ENCODE measurements around the gene ZNF275. TPM values are rescaled to one million over a fixed set of nuclear protein-coding genes. Genes with fewer than 3 reads are reported as not detected.

The ZNF275 gene
- total RNA-seq, result 9.5 TPM

GRCh38 chrX:153333821-153334653, at the start of gene ZNF275:
TSS of gene ZNF275 (plus strand) at chrX:153334153. CDS start at chrX:153336680, 2,527 bp downstream.

DNA sequence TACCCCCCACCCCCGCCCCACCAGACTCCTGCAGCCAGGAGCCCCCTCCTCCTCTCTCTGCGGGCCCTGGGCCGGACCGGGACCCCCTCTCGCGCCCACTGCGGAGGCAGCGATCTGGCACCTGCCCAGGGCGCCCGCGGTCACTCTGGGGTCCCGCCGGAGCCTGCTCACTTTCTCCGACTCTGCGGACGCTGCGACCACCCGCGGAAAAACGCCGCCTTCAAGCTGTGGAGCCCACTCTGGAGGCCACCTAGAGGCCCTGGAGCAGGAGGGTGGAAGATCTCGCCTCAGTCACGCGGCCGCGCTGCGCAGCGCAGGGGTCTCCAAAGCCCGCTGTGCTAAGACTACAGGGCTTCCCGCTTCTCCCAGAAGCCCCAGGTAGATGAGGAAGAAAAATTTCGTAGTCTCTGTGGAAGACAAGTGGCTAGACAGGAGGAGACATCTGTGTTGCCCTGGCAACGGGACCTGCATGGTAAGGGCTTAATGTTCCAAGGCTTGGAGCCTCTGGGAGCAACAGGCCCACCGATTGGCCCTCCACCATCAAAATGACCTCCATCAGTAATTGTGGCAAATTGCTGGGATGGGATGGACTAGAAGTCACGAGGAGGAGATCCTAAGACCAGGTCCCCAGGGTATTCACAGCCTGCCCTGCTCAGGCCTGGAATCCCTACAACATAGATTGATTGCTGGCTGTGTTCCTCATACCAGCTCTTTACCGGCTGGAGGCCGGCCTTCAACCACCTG, 12.4 kb upstream of the ZNF275 start, which contains the start of gene PNMA6F:
PNMA6F (minus strand) TSS at position 387 of the 744 bp plus-strand sequence. CDS start 1,093 bp downstream, outside the sequence.

DNA sequence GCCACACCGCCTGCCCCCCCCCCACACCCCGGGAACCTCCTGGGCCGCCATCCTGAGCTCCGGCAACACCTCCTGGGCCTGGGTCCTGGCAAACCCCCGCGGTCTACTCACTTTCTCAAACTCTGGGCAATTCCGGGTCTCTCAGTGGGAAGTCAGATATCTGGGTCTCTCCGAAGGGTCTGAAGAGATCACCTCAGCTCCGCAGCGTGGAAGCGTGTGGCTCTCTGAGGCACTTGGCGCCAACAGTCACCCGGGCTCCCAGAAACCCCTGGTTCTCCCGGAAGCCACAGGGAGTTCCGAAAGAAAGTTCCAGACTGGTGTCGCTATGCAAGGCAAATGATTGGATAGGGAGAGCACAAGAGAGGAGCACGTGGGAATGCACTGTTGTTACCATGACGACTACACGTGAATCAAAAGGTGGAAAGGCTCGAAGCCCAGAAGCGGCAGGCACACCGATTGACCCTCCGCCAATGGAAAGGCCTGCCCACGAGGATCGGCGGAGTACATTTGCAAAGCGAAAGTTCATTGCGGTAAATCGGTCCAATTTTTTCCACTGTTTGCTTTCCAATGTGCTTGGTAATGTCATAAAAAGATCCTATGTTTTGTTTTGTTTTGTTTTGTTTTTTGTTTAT, 67.3 kb downstream of the ZNF275 start, which contains the start of gene PNMA6E:
PNMA6E (minus strand) TSS at position 218 of the 632 bp plus-strand sequence. CDS start 2,501 bp downstream, outside the sequence.

Small RNAs within 50 kb of the gene (small RNA-seq; reads per million reads assigned to genes)
- not detected for gene AC152007.1

Other genes with a start within 250 kb of the ZNF275 start
- not detected for gene MAGEA1, start 154.9 kb upstream of the ZNF275 start, total RNA-seq
- gene PNMA6F, start 12.4 kb upstream of the ZNF275 start, total RNA-seq, result 6.9 TPM
- not detected for gene PNMA6E, start 67.2 kb downstream of the ZNF275 start, total RNA-seq
- 1.2 TPM for gene ZFP92, start 77.3 kb downstream of the ZNF275 start, total RNA-seq
- gene TREX2, start 111.9 kb downstream of the ZNF275 start, total RNA-seq, result 2.3 TPM
- gene HAUS7, start 136.4 kb downstream of the ZNF275 start, total RNA-seq, result 6.5 TPM
- 7.6 TPM for gene BGN, start 160.8 kb downstream of the ZNF275 start, total RNA-seq
- gene ATP2B3, start 183.5 kb downstream of the ZNF275 start, total RNA-seq, result 15.0 TPM